A549 (cell line): ENCODE data around the gene SIVA1. TPM values are rescaled to one million over a fixed set of nuclear protein-coding genes. Genes with fewer than 3 reads are reported as not detected.

Experiments
- ATAC-seq, 2 experiments: fragments of 200-7000 bp in 1 of 2; fragments of >200 bp in 1 of 2; cut with Nextera tagmentation in 1 of 2; cut with Tn5 transposase in 1 of 2; 3 replicates each; pipeline versions ENCODE4 v1.8.0 to v1.9.1; 2018 to 2020; ENCODE audit warnings: mild to moderate bottlenecking in 1 of 2, moderate library complexity in 1 of 2
- CTCF ChIA-PET: fragments of 300-600 bp; sonication (Branson Sonifier 250); formaldehyde crosslinking; extraction: SDS; loops from one replicate; lab custom pipeline; 2021; ENCODE audit warnings: antibody characterized with exemption, inconsistent platforms; lab: Yijun Ruan, JAX
- POLR2A ChIA-PET: fragments of 350-600 bp; formaldehyde crosslinking; extraction: SDS; loops from one replicate; lab custom pipeline; 2021; ENCODE audit warnings: antibody characterized with exemption, inconsistent platforms; lab: Yijun Ruan, JAX
- DNase-seq, 2 experiments: peaks; one replicate each; pipeline versions ENCODE4 v3.0.0 to v3.0.0-alpha.2; 2011 to 2016; ENCODE audit warnings: low read depth in 1 of 2, low spot score in 1 of 2
- FAIRE-seq: peaks from 2 replicates; lab custom pipeline; 2011; peaks lifted over from hg19 to GRCh38; lab: Jason Lieb, UNC
- H3K27ac ChIP-seq, 2 experiments: fragments of >200 bp; sonication (Bioruptor Twin); formaldehyde crosslinking; 3 replicates each; pipeline ENCODE4 v1.5.1; 2016 to 2017
- H3K4me1 ChIP-seq: fragments of >200 bp; sonication (Bioruptor Twin); formaldehyde crosslinking; 3 replicates; pipeline ENCODE4 v1.6.1; 2016
- H3K4me2 ChIP-seq: fragments of >200 bp; sonication (Bioruptor Twin); formaldehyde crosslinking; 3 replicates; pipeline ENCODE4 v1.6.1; 2016
- H3K4me3 ChIP-seq: fragments of >200 bp; sonication (Bioruptor Twin); formaldehyde crosslinking; 3 replicates; pipeline ENCODE4 v1.5.1; 2016
- H3K9me3 ChIP-seq: fragments of >200 bp; sonication (Bioruptor Twin); formaldehyde crosslinking; 3 replicates; pipeline ENCODE4 v1.6.1; 2016
- CBX2 ChIP-seq: fragments of 200-600 bp; sonication (generic); IDR thresholded peaks from 2 replicates; pipeline ENCODE4 v1.6.1; 2016; ENCODE audit warnings: low read depth, mild to moderate bottlenecking, borderline replicate concordance
- CHD2 ChIP-seq: fragments of 150-350 bp; IDR thresholded peaks from 2 replicates; pipeline ENCODE4 v1.6.1; 2014; ENCODE audit warnings: low read length; ENCODE audit not compliant: partially characterized antibody
- CHD4 ChIP-seq: fragments of 200-600 bp; sonication (generic); IDR thresholded peaks from 2 replicates; pipeline ENCODE4 v1.6.1; 2016; ENCODE audit warnings: antibody characterized with exemption, mild to moderate bottlenecking, borderline replicate concordance
- FOSB ChIP-seq: fragments of 250-450 bp; sonication (Bioruptor Pico); IDR thresholded peaks from 2 replicates; pipeline ENCODE4 v1.5.0; 2020; ENCODE audit warnings: mild to moderate bottlenecking, moderate library complexity
- FOXS1 ChIP-seq: fragments of 250-450 bp; sonication (Bioruptor Pico); IDR thresholded peaks from 2 replicates; pipeline ENCODE4 v1.5.0; 2020; ENCODE audit warnings: mild to moderate bottlenecking, moderate library complexity
- HES2 ChIP-seq: fragments of >200 bp; sonication (Bioruptor Twin); formaldehyde crosslinking; IDR thresholded peaks from 2 replicates; pipeline ENCODE4 v1.6.1; 2016
- HMGXB4 ChIP-seq: fragments of 250-450 bp; sonication (Bioruptor Pico); IDR thresholded peaks from 2 replicates; pipeline ENCODE4 v1.5.0; 2021; ENCODE audit warnings: mild to moderate bottlenecking, moderate library complexity, borderline replicate concordance
- JUN ChIP-seq, 2 experiments: fragments of >200 bp; sonication (Bioruptor Twin); formaldehyde crosslinking; IDR thresholded peaks; 2 replicates in 1 of 2; 3 replicates in 1 of 2; pipeline ENCODE4 v1.6.1; 2016 to 2017
- MAFK ChIP-seq: fragments of 450-650 bp; IDR thresholded peaks from 2 replicates; pipeline ENCODE4 v1.6.1; 2014; ENCODE audit not compliant: partially characterized antibody
- MYC ChIP-seq: IDR thresholded peaks from 2 replicates; pipeline ENCODE4 v1.6.1; 2012; ENCODE audit warnings: mild to moderate bottlenecking, inconsistent platforms, low read length, improper control_type of control experiment, borderline replicate concordance
- NFE2L2 ChIP-seq: fragments of 150-350 bp; conservative IDR thresholded peaks from 2 replicates; pipeline ENCODE4 v1.6.1; 2014; ENCODE audit warnings: low read length
- NR3C1 ChIP-seq: fragments of >200 bp; sonication (Bioruptor Twin); formaldehyde crosslinking; IDR thresholded peaks from 3 replicates; pipeline ENCODE4 v1.6.1; 2017
- PHF8 ChIP-seq: fragments of 200-600 bp; sonication (generic); IDR thresholded peaks from 2 replicates; pipeline ENCODE4 v1.6.1; 2016; ENCODE audit warnings: low read depth, mild to moderate bottlenecking, antibody characterized with exemption, moderate library complexity, borderline replicate concordance
- POLR2A ChIP-seq: IDR thresholded peaks from 2 replicates; pipeline ENCODE4 v1.6.1; 2012; ENCODE audit warnings: mild to moderate bottlenecking, low read length
- RARB ChIP-seq: fragments of 250-450 bp; sonication (Bioruptor Pico); IDR thresholded peaks from 2 replicates; pipeline ENCODE4 v1.8.0; 2021; ENCODE audit warnings: mild to moderate bottlenecking, moderate library complexity
- RNF2 ChIP-seq: fragments of 200-600 bp; sonication (generic); IDR thresholded peaks from 2 replicates; pipeline ENCODE4 v1.6.1; 2016; ENCODE audit warnings: low read depth, mild to moderate bottlenecking, antibody characterized with exemption, moderate library complexity, borderline replicate concordance
- SMC3 ChIP-seq: fragments of >200 bp; sonication (Bioruptor Twin); formaldehyde crosslinking; IDR thresholded peaks from 3 replicates; pipeline ENCODE4 v1.6.1; 2018; ENCODE audit warnings: inconsistent platforms
- SREBF2 ChIP-seq: fragments of 450-650 bp; IDR thresholded peaks from 2 replicates; pipeline ENCODE4 v1.6.1; 2014; ENCODE audit warnings: mild to moderate bottlenecking, moderate library complexity
- TP53 ChIP-seq: fragments of 250-450 bp; sonication (Bioruptor Pico); IDR thresholded peaks from 2 replicates; pipeline ENCODE4 v1.5.0; 2021; ENCODE audit warnings: mild to moderate bottlenecking, moderate library complexity
- ZFP36 ChIP-seq: fragments of 450-650 bp; IDR thresholded peaks from 2 replicates; pipeline ENCODE4 v1.6.1; 2014; ENCODE audit warnings: borderline replicate concordance; ENCODE audit not compliant: partially characterized antibody
- ZSCAN20 ChIP-seq: fragments of 250-450 bp; sonication (Bioruptor Pico); IDR thresholded peaks from 2 replicates; pipeline ENCODE4 v1.8.0; 2022; ENCODE audit warnings: mild to moderate bottlenecking, moderate library complexity
- WGBS: methylation state at CpG from one replicate; pipeline ENCODE4 v1.1.6; 2017; ENCODE audit errors: missing lambda C conversion rate; 5-methylcytosine and 5-hydroxymethylcytosine counted together
- polyA plus RNA-seq, 4 experiments: library from polyadenylated mRNA; depleted of rRNA in 3 of 4; stranded (reverse); fragments of >200 nt; fragmentation: RNase III in 1 of 4; extraction: RNeasy Plus Mini Kit Qiagen cat#74134 plus additional on column Dnase treatment in 1 of 4; gene quantifications; 2 replicates in 3 of 4; 3 replicates in 1 of 4; pipeline ENCODE4 v1.2.3, GENCODE V29; 2011 to 2017

The SIVA1 gene
- polyA plus RNA-seq, 2 of the 4 experiments (the other 2 are of a cell fraction), result 90.0 to 169 TPM

- Histone ChIP-seq H3K4me3 (peak overlapping the region; percentile 94), H3K27ac (peak overlapping the region; percentile 95 to 98), H3K4me1 (peaks cover 46% of the 10 kb centered on the region), H3K4me2 (peak overlapping the region; percentile 89), H3K9me3 (no peaks in the 10 kb centered on the region)
- ChIA-PET POLR2A (interaction anchor here (0.5 kb wide), 1 partner anchor 603 kb away, joined by 6 read pairs; no protein-coding TSS in a partner anchor), CTCF (interaction anchor here (1.0 to 2.1 kb wide), 4 partner anchors 25 to 60 kb away, joined by 3 to 7 read pairs (median 4); no protein-coding TSS in a partner anchor)
- TF ChIP-seq RARB (CRISPR knock-in tag) (no peak), SREBF2 (no peak), MAFK (no peak), ZFP36 (no peak), PHF8 (peak; percentile 82; the same call in 1 of the 2 replicates), NR3C1 (no peak), HES2 (no peak), SMC3 (no peak), POLR2A (peak; percentile 80), JUN (IDR thresholded peaks at IDR 0.05) (peak in 1 of 2 experiments; percentile 21; a peak in 1 of 5 replicates)
- WGBS, result 69% methylated on average over 7 of the region's 55 CpGs
- DNase-seq, result peak in 1 of 2 experiments; percentile 67
- peak; percentile 26 to 53; a peak in 4 of 6 replicates for ATAC-seq
- FAIRE-seq, result no peak
Observed at GRCh38 chr14:104795781-104796686, 43.1 kb downstream of the SIVA1 start.

- ChIA-PET CTCF (interaction anchor here (1.0 to 1.5 kb wide), 3 partner anchors 28 to 60 kb away, joined by 3 to 6 read pairs (median 3); no protein-coding TSS in a partner anchor), POLR2A (no interaction called here)
- ATAC-seq, result peak in 1 of 2 experiments; percentile 0; a peak in 1 of 6 replicates
- Histone ChIP-seq H3K4me2 (peak overlapping the region; percentile 89; the same call in 1 of the 3 replicates), H3K4me3 (no peak overlapping the region), H3K9me3 (no peaks in the 10 kb centered on the region), H3K4me1 (peaks cover 50% of the 10 kb centered on the region), H3K27ac (peak overlapping the region in 1 of 2 experiments; percentile 98; a peak in 2 of 6 replicates)
- no peak for TF ChIP-seq MYC
- 85% methylated on average over 6 of the region's 6 CpGs for WGBS
- FAIRE-seq, result no peak
- DNase-seq, result no peak
Observed at GRCh38 chr14:104796687-104797081, 43.7 kb downstream of the SIVA1 start.

- ATAC-seq, result peak in 1 of 2 experiments; percentile 23; a peak in 3 of 6 replicates
Observed at GRCh38 chr14:104797115-104798044, 44.4 kb downstream of the SIVA1 start.

More at GRCh38 chr14:104797115-104798044, 44.4 kb downstream of the SIVA1 start:
- CTCF ChIA-PET, result interaction anchor here (0.9 to 1.3 kb wide), 4 partner anchors 29 to 72 kb away, joined by 3 to 4 read pairs (median 3); no protein-coding TSS in a partner anchor
- POLR2A ChIA-PET, result no interaction called here
- 69% methylated on average over 8 of the region's 18 CpGs for WGBS
- DNase-seq (peak in 1 of 2 experiments; percentile 57), FAIRE-seq (no peak)
- no peak for TF ChIP-seq CHD4
- no peak for TF ChIP-seq CHD2
- no peak for TF ChIP-seq CBX2
- no peak for TF ChIP-seq FOXS1
- no peak for TF ChIP-seq RARB (CRISPR knock-in tag)
- TF ChIP-seq TP53, result no peak
- no peak for TF ChIP-seq FOSB (CRISPR knock-in tag)
- no peak for TF ChIP-seq HMGXB4 (CRISPR knock-in tag)
- TF ChIP-seq NFE2L2, result no peak
- no peak for TF ChIP-seq RNF2
- TF ChIP-seq ZSCAN20 (CRISPR knock-in tag), result no peak
- H3K4me3 ChIP-seq, result no peak overlapping the region
- no peaks in the 10 kb centered on the region for H3K9me3 ChIP-seq
- H3K27ac ChIP-seq, result peak overlapping the region in 1 of 2 experiments; percentile 15; a peak in 1 of 6 replicates
- H3K4me1 ChIP-seq, result peaks cover 49% of the 10 kb centered on the region
- 0 out of 3 replicates have a peak overlapping the region, but pooled peaks have one; percentile 11 for H3K4me2 ChIP-seq
